Left renal cortex interstitium (tissue), 4 donors: ENCODE measurements around the gene KCNIP1. TPM values are rescaled to one million over a fixed set of nuclear protein-coding genes. Genes with fewer than 3 reads are reported as not detected.

Source experiments
- DNase-seq, 4 donors: peaks; one replicate each; pipeline ENCODE4 v3.0.0-alpha.2; 2013; ENCODE audit warnings: low read depth in 4 of 4, low spot score in 2 of 4, missing footprints in 1 of 4
- polyA plus RNA-seq, 4 donors: library from polyadenylated mRNA; unstranded; fragments of 120-200 nt; gene quantifications; one replicate each; pipeline ENCODE4 v1.2.1, GENCODE V29; 2013; ENCODE audit not compliant: insufficient read length in 4 of 4

Gene KCNIP1
- polyA plus RNA-seq, 4 donors: 10.7 to 12.1 (median 11.5) TPM

GRCh38 chr5:170638454-170639220 is 134.8 kb downstream of the KCNIP1 start:
- DNase-seq: no peak

GRCh38 chr5:170639221-170639925 is 135.6 kb downstream of the KCNIP1 start:
- DNase-seq: no peak

GRCh38 chr5:170640731-170641588 is 137.1 kb downstream of the KCNIP1 start:
- no peak for DNase-seq

- no peak for DNase-seq
These were observed 137.8 kb downstream of the KCNIP1 start for GRCh38 chr5:170641589-170642031.

GRCh38 chr5:170642066-170642735 is 138.4 kb downstream of the KCNIP1 start:
- no peak for DNase-seq

GRCh38 chr5:170642776-170643436 is 139.1 kb downstream of the KCNIP1 start:
- DNase-seq: no peak

GRCh38 chr5:170643591-170643990 is 139.8 kb downstream of the KCNIP1 start:
- no peak for DNase-seq

- DNase-seq: no peak
These were observed 140.7 kb downstream of the KCNIP1 start for GRCh38 chr5:170644501-170644900.

- DNase-seq: no peak
These were observed 144.7 kb downstream of the KCNIP1 start for GRCh38 chr5:170648541-170648940.

- DNase-seq: no peak
These were observed 147.0 kb downstream of the KCNIP1 start for GRCh38 chr5:170650850-170651249.

- DNase-seq: no peak
These were observed 147.9 kb downstream of the KCNIP1 start for GRCh38 chr5:170651604-170652277.

- DNase-seq: no peak
These were observed 151.7 kb downstream of the KCNIP1 start for GRCh38 chr5:170655476-170655875.

- DNase-seq: no peak
These were observed 152.1 kb downstream of the KCNIP1 start for GRCh38 chr5:170655920-170656319.

- DNase-seq: no peak
These were observed 152.5 kb downstream of the KCNIP1 start for GRCh38 chr5:170656346-170656745.

GRCh38 chr5:170660531-170660930 is 156.7 kb downstream of the KCNIP1 start:
- DNase-seq: no peak

- no peak for DNase-seq
These were observed 159.1 kb downstream of the KCNIP1 start for GRCh38 chr5:170662966-170663365.

- no peak for DNase-seq
These were observed 175.0 kb downstream of the KCNIP1 start for GRCh38 chr5:170678811-170679210.

- DNase-seq: peak in 3 of 4 donors; percentile 50 to 82 (median 61)
These were observed 177.2 kb downstream of the KCNIP1 start for GRCh38 chr5:170681013-170681433.

GRCh38 chr5:170691657-170692056 is 187.8 kb downstream of the KCNIP1 start:
- DNase-seq: no peak
